Muscle layer of duodenum (tissue), 2 donors: ENCODE measurements around the gene PAM16.
A peak's percentile ranks its signal among the peaks of the same experiment; 100 is the strongest.

ENCODE experiments used
- H3K27ac ChIP-seq: one replicate; pipeline ENCODE4 v1.7.0; 2013; ENCODE audit warnings: mild to moderate bottlenecking, low read length
- H3K27me3 ChIP-seq: one replicate; pipeline ENCODE4 v1.7.0; 2013; ENCODE audit warnings: low read depth, mild to moderate bottlenecking, control low read depth, low read length
- H3K36me3 ChIP-seq, 2 donors: one replicate each; pipeline ENCODE4 v1.7.0; 2013; ENCODE audit warnings: low read length in 2 of 2, control low read depth in 1 of 2, mild to moderate bottlenecking in 1 of 2; ENCODE audit not compliant: insufficient read depth in 2 of 2, control insufficient read depth in 1 of 2
- H3K4me1 ChIP-seq, 2 donors: one replicate each; pipeline ENCODE4 v1.7.0; 2013; ENCODE audit warnings: low read length in 2 of 2, mild to moderate bottlenecking in 2 of 2, control low read depth in 1 of 2, moderate library complexity in 1 of 2; ENCODE audit not compliant: insufficient read depth in 2 of 2, control insufficient read depth in 1 of 2
- H3K4me3 ChIP-seq, 2 donors: one replicate each; pipeline ENCODE4 v1.7.0; 2013; ENCODE audit warnings: low read length in 2 of 2, low read depth in 1 of 2, mild to moderate bottlenecking in 1 of 2
- H3K9me3 ChIP-seq, 2 donors: one replicate each; pipeline ENCODE4 v1.7.0; 2013; ENCODE audit warnings: low read length in 2 of 2, control low read depth in 1 of 2, mild to moderate bottlenecking in 1 of 2; ENCODE audit not compliant: control insufficient read depth in 1 of 2
- donor health status: healthy.

PAM16 gene

GRCh38 chr16:4358236-4358635 is 7.1 kb upstream of the PAM16 start:
- H3K4me3 ChIP-seq: no peak overlapping the region
- H3K27me3 ChIP-seq: no peaks in the 10 kb centered on the region
- no peak overlapping the region for H3K27ac ChIP-seq
- H3K9me3 ChIP-seq: no peaks in the 10 kb centered on the region
- H3K36me3 ChIP-seq: peaks cover 8 to 41% of the 10 kb centered on the region in 2 donors
- no peaks in the 10 kb centered on the region for H3K4me1 ChIP-seq

GRCh38 chr16:4356820-4357219 is 5.7 kb upstream of the PAM16 start:
- Histone ChIP-seq H3K36me3 (peaks cover 8 to 28% of the 10 kb centered on the region in 2 donors), H3K4me1 (no peaks in the 10 kb centered on the region), H3K9me3 (no peaks in the 10 kb centered on the region), H3K27me3 (no peaks in the 10 kb centered on the region), H3K27ac (no peak overlapping the region), H3K4me3 (no peak overlapping the region)

- no peaks in the 10 kb centered on the region for H3K9me3 ChIP-seq
- peaks cover 8 to 22% of the 10 kb centered on the region in 2 donors for H3K36me3 ChIP-seq
- no peak overlapping the region for H3K27ac ChIP-seq
Observed at GRCh38 chr16:4354512-4355409, 3.6 kb upstream of the PAM16 start.

GRCh38 chr16:4353675-4354074 is 2.6 kb upstream of the PAM16 start:
- Histone ChIP-seq H3K4me1 (peaks cover 4 to 9% of the 10 kb centered on the region in 2 donors), H3K4me3 (no peak overlapping the region), H3K27ac (no peak overlapping the region), H3K9me3 (no peaks in the 10 kb centered on the region), H3K36me3 (peaks cover 8 to 22% of the 10 kb centered on the region in 2 donors), H3K27me3 (no peaks in the 10 kb centered on the region)

More at GRCh38 chr16:4354512-4355409, 3.6 kb upstream of the PAM16 start:
- no peaks in the 10 kb centered on the region for H3K27me3 ChIP-seq
- no peak overlapping the region for H3K4me3 ChIP-seq
- H3K4me1 ChIP-seq: peaks cover 3 to 8% of the 10 kb centered on the region in 2 donors

- Histone ChIP-seq H3K27ac (no peak overlapping the region), H3K9me3 (no peaks in the 10 kb centered on the region), H3K4me3 (no peak overlapping the region), H3K4me1 (peaks cover 4 to 9% of the 10 kb centered on the region in 2 donors), H3K27me3 (no peaks in the 10 kb centered on the region), H3K36me3 (peaks cover 1 to 16% of the 10 kb centered on the region in 2 donors)
Observed at GRCh38 chr16:4352843-4353242, 1.7 kb upstream of the PAM16 start.

GRCh38 chr16:4351880-4352279 is 759 bp upstream of the PAM16 start:
- peak overlapping the region in 1 of 2 donors; percentile 18 for H3K4me3 ChIP-seq
- no peaks in the 10 kb centered on the region for H3K27me3 ChIP-seq
- H3K36me3 ChIP-seq: peaks cover 0 to 8% of the 10 kb centered on the region in 2 donors
- H3K4me1 ChIP-seq: peaks cover 4 to 9% of the 10 kb centered on the region in 2 donors
- H3K27ac ChIP-seq: no peak overlapping the region
- no peaks in the 10 kb centered on the region for H3K9me3 ChIP-seq

- H3K27ac ChIP-seq: peak overlapping the region; percentile 45
- peak overlapping the region; percentile 64 to 83 for H3K4me3 ChIP-seq
- no peaks in the 10 kb centered on the region for H3K9me3 ChIP-seq
- H3K27me3 ChIP-seq: no peaks in the 10 kb centered on the region
- peaks cover 4 to 9% of the 10 kb centered on the region in 2 donors for H3K4me1 ChIP-seq
- H3K36me3 ChIP-seq: peaks cover 0 to 5% of the 10 kb centered on the region in 2 donors
Observed at GRCh38 chr16:4350365-4350786, 745 bp downstream of the PAM16 start.

GRCh38 chr16:4349332-4349731 is 1.8 kb downstream of the PAM16 start:
- no peaks in the 10 kb centered on the region for H3K36me3 ChIP-seq
- H3K4me1 ChIP-seq: peaks cover 4 to 15% of the 10 kb centered on the region in 2 donors
- no peaks in the 10 kb centered on the region for H3K9me3 ChIP-seq
- no peaks in the 10 kb centered on the region for H3K27me3 ChIP-seq
- no peak overlapping the region for H3K27ac ChIP-seq
- H3K4me3 ChIP-seq: no peak overlapping the region

GRCh38 chr16:4347765-4348509 is 3.2 kb downstream of the PAM16 start:
- no peak overlapping the region for H3K27ac ChIP-seq
- no peak overlapping the region for H3K4me3 ChIP-seq
- no peaks in the 10 kb centered on the region for H3K27me3 ChIP-seq
- peaks cover 4 to 15% of the 10 kb centered on the region in 2 donors for H3K4me1 ChIP-seq
- no peaks in the 10 kb centered on the region for H3K36me3 ChIP-seq
- no peaks in the 10 kb centered on the region for H3K9me3 ChIP-seq

GRCh38 chr16:4347010-4347409 is 4.1 kb downstream of the PAM16 start:
- Histone ChIP-seq H3K9me3 (no peaks in the 10 kb centered on the region), H3K4me3 (no peak overlapping the region), H3K27ac (no peak overlapping the region), H3K27me3 (no peaks in the 10 kb centered on the region), H3K36me3 (no peaks in the 10 kb centered on the region), H3K4me1 (peaks cover 4 to 15% of the 10 kb centered on the region in 2 donors)
